Neural progenitor cell (in vitro differentiated cells): ENCODE measurements around the gene AATK. TPM values are rescaled to one million over a fixed set of nuclear protein-coding genes. Genes with fewer than 3 reads are reported as not detected.

Source experiments
- DNase-seq: peaks from one replicate; pipeline ENCODE4 v3.0.0-alpha.2; 2016; ENCODE audit warnings: low spot score
- H2AFZ ChIP-seq: fragments of 200-600 bp; sonication (generic); replicated peaks from 2 replicates; pipeline ENCODE4 v1.6.1; 2016; ENCODE audit warnings: antibody characterized with exemption
- H3F3A ChIP-seq: fragments of 200-600 bp; sonication (generic); 2 replicates; pipeline ENCODE4 v1.6.1; 2016; ENCODE audit warnings: antibody characterized with exemption, low read depth
- H3K27ac ChIP-seq: fragments of 200-600 bp; sonication (generic); 2 replicates; pipeline ENCODE4 v1.5.1; 2016; ENCODE audit warnings: mild to moderate bottlenecking
- H3K27me3 ChIP-seq: fragments of 200-600 bp; sonication (generic); 2 replicates; pipeline ENCODE4 v1.6.1; 2016; ENCODE audit warnings: mild to moderate bottlenecking, moderate library complexity
- H3K36me3 ChIP-seq: fragments of 200-600 bp; sonication (generic); 2 replicates; pipeline ENCODE4 v1.5.1; 2016
- H3K4me1 ChIP-seq: fragments of 200-600 bp; sonication (generic); 2 replicates; pipeline ENCODE4 v1.6.1; 2016; ENCODE audit warnings: mixed run types
- H3K4me2 ChIP-seq: fragments of 200-600 bp; sonication (generic); 2 replicates; pipeline ENCODE4 v1.6.1; 2016
- H3K4me3 ChIP-seq: fragments of 200-600 bp; sonication (generic); 2 replicates; pipeline ENCODE4 v1.5.1; 2016
- H3K79me2 ChIP-seq: fragments of 200-600 bp; sonication (generic); 2 replicates; pipeline ENCODE4 v1.6.1; 2016; ENCODE audit warnings: low read depth
- H3K9ac ChIP-seq: fragments of 200-600 bp; sonication (generic); 2 replicates; pipeline ENCODE4 v1.6.1; 2016
- H3K9me3 ChIP-seq: fragments of 200-600 bp; sonication (generic); 2 replicates; pipeline ENCODE4 v1.5.1; 2016; ENCODE audit warnings: low read depth
- H4K20me1 ChIP-seq: fragments of 200-600 bp; sonication (generic); 2 replicates; pipeline ENCODE4 v1.6.1; 2016; ENCODE audit warnings: low read depth
- H3K27ac Mint-ChIP-seq: 3 replicates; pipeline ENCODE4 v1.8.0; 2021; ENCODE audit warnings: mixed read lengths
- H3K27me3 Mint-ChIP-seq: 2 replicates; pipeline ENCODE4 v1.8.0; 2022; ENCODE audit warnings: low read depth, mild to moderate bottlenecking, inconsistent platforms, moderate library complexity, mixed read lengths; ENCODE audit not compliant: insufficient read depth
- H3K36me3 Mint-ChIP-seq: 3 replicates; pipeline ENCODE4 v1.8.0; 2021; ENCODE audit warnings: mixed read lengths
- H3K4me1 Mint-ChIP-seq: 3 replicates; pipeline ENCODE4 v1.8.0; 2021; ENCODE audit warnings: mixed read lengths
- H3K4me3 Mint-ChIP-seq: 3 replicates; pipeline ENCODE4 v1.8.0; 2021; ENCODE audit warnings: mild to moderate bottlenecking, moderate library complexity, mixed read lengths
- H3K9me3 Mint-ChIP-seq: 3 replicates; pipeline ENCODE4 v1.8.0; 2020; ENCODE audit warnings: mixed read lengths
- CTCF ChIP-seq: fragments of 200-600 bp; sonication (generic); IDR thresholded peaks from 2 replicates; pipeline ENCODE4 v1.5.1; 2017; ENCODE audit warnings: antibody characterized with exemption, mild to moderate bottlenecking
- EZH2 ChIP-seq: fragments of 200-600 bp; sonication (generic); IDR thresholded peaks from 2 replicates; pipeline ENCODE4 v1.6.1; 2017; ENCODE audit warnings: antibody characterized with exemption, mild to moderate bottlenecking, moderate library complexity
- EZH2phosphoT487 ChIP-seq: fragments of 200-600 bp; sonication (generic); IDR thresholded peaks from 2 replicates; pipeline ENCODE4 v1.6.1; 2017; ENCODE audit warnings: antibody characterized with exemption
- total RNA-seq: library from RNA; depleted of rRNA; stranded (reverse); fragments of >200 nt; gene quantifications from 2 replicates; pipeline ENCODE4 v1.2.3, GENCODE V29; 2015; ENCODE audit warnings: low replicate concordance

Gene AATK
- total RNA-seq, 1 donor from 2014 or later = 0.32 TPM

GRCh38 chr17:81210868-81211267 is 44.8 kb upstream of the AATK start:
- H3K4me2 ChIP-seq = no peak overlapping the region
- H3K4me3 ChIP-seq = no peak overlapping the region
- Mint-ChIP-seq H3K9me3 (no peaks in the 10 kb centered on the region), H3K27me3 (peaks cover 4% of the 10 kb centered on the region), H3K36me3 (peaks cover 5% of the 10 kb centered on the region), H3K27ac (peak overlapping the region; percentile 42), H3K4me3 (no peak overlapping the region), H3K4me1 (peaks cover 3% of the 10 kb centered on the region)
- peaks cover 10% of the 10 kb centered on the region for H4K20me1 ChIP-seq
- no peak overlapping the region for H3K9ac ChIP-seq
- no peak for TF ChIP-seq EZH2phosphoT487
- no peak for TF ChIP-seq EZH2
- TF ChIP-seq CTCF = no peak
- peaks cover 10% of the 10 kb centered on the region for H3K79me2 ChIP-seq
- no peaks in the 10 kb centered on the region for H3K27me3 ChIP-seq
- H3K27ac ChIP-seq = no peak overlapping the region
- no peaks in the 10 kb centered on the region for H3K36me3 ChIP-seq
- no peak for DNase-seq
- H2AFZ ChIP-seq = no peak overlapping the region
- no peaks in the 10 kb centered on the region for H3K9me3 ChIP-seq
- peaks cover 5% of the 10 kb centered on the region for H3F3A ChIP-seq
- H3K4me1 ChIP-seq = no peaks in the 10 kb centered on the region

DNA sequence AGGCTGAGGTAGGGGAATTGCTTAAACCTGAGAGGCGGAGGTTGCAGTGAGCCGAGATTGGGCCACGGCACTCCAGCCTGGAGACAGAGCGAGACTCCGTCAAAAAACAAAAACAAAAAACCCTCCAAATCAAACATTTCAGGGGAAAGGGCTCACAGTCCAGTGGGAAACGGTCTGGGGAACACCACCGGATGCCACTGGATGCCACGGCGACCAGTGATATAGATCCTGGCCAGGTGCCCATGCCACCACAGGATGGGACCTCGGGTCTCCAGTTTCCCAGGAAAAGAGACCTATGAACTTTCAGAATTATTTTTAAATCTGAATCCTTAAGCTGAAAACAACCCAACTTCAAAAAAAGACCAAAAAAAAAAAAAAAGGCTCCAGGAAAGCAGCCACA is 44.4 kb upstream of the AATK start:
- Histone ChIP-seq H3K9ac (no peak overlapping the region), H3K27ac (no peak overlapping the region), H3K9me3 (no peaks in the 10 kb centered on the region), H3K4me2 (no peak overlapping the region), H3K4me3 (no peak overlapping the region), H4K20me1 (peaks cover 10% of the 10 kb centered on the region), H3K27me3 (no peaks in the 10 kb centered on the region), H2AFZ (no peak overlapping the region), H3F3A (peaks cover 5% of the 10 kb centered on the region), H3K4me1 (no peaks in the 10 kb centered on the region), H3K79me2 (peaks cover 10% of the 10 kb centered on the region), H3K36me3 (no peaks in the 10 kb centered on the region)
- no peak for DNase-seq
- Mint-ChIP-seq H3K27ac (no peak overlapping the region), H3K27me3 (peaks cover 4% of the 10 kb centered on the region), H3K36me3 (peaks cover 5% of the 10 kb centered on the region), H3K9me3 (no peaks in the 10 kb centered on the region), H3K4me1 (peaks cover 3% of the 10 kb centered on the region), H3K4me3 (no peak overlapping the region)
- no peak for TF ChIP-seq CTCF
- no peak for TF ChIP-seq EZH2phosphoT487
- TF ChIP-seq EZH2 = no peak

DNA sequence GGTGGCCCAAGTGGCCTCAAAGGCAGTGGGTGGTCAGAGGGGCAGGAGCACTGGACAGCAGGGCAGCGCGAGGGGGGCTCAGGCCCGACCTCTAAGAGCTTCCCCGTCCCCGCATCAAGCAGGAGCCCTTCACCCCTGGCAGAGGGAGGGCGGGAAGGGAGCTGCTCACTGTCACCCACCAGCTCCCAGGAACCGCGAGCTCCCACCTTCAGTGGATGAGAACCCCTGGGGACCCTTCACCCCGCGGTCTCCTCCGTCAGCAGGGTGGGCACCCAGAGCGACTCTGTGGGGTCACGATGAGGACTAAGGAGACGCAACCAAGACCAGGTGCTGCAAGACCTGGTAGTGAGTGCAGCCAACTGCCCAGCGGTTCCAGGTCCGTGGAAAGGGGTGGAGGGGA is 43.1 kb upstream of the AATK start:
- Mint-ChIP-seq H3K9me3 (no peaks in the 10 kb centered on the region), H3K27me3 (peaks cover 4% of the 10 kb centered on the region), H3K27ac (no peak overlapping the region), H3K4me1 (peaks cover 3% of the 10 kb centered on the region), H3K4me3 (no peak overlapping the region), H3K36me3 (peaks cover 7% of the 10 kb centered on the region)
- Histone ChIP-seq H3K9me3 (no peaks in the 10 kb centered on the region), H3F3A (peaks cover 5% of the 10 kb centered on the region), H3K36me3 (no peaks in the 10 kb centered on the region), H3K4me1 (no peaks in the 10 kb centered on the region), H3K79me2 (peaks cover 10% of the 10 kb centered on the region), H3K27me3 (no peaks in the 10 kb centered on the region), H3K27ac (peak overlapping the region; percentile 67), H3K9ac (no peak overlapping the region), H3K4me3 (no peak overlapping the region), H2AFZ (no peak overlapping the region), H4K20me1 (peaks cover 10% of the 10 kb centered on the region), H3K4me2 (no peak overlapping the region)
- TF ChIP-seq EZH2 (no peak), CTCF (no peak), EZH2phosphoT487 (no peak)
- peak; percentile 28 for DNase-seq
